ENCODE data around the gene PRRG2. TPM values are rescaled to one million over a fixed set of nuclear protein-coding genes. Genes with fewer than 3 reads are reported as not detected.

Gene PRRG2
- total RNA-seq, 4 donors from 2014 or later, result 13.8 to 21.2 (median 16.7) TPM

DNA sequence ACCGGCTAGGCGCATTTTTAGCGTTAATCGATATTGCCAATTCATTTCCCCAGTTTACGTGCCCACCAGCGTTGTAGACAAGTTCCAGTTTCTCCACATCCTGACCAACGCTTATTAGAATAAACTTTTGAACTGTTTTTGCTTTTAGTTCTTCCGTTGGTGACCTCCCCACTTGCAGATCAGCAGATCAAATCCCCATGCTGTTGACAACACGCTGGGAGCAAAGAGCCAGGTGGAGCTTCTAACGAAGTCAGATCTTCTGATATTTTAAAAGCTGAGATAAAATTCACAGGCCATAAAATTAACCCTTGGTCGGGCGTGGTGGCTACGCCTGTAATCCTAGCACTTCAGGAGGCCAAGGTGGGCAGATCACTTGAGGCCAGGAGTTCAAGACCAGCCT lies 32.1 kb upstream of the PRRG2 start:
- Histone ChIP-seq H3K36me3 (no peaks in the 10 kb centered on the region), H3K4me3 (no peak overlapping the region), H3K27ac (no peak overlapping the region), H3K27me3 (no peaks in the 10 kb centered on the region), H3K9me3 (no peaks in the 10 kb centered on the region), H3K4me1 (peaks cover 16% of the 10 kb centered on the region)
- no peak for TF ChIP-seq POLR2A (IDR thresholded peaks at IDR 0.05)
- no peak for TF ChIP-seq POLR2AphosphoS5 (IDR thresholded peaks at IDR 0.05)
- TF ChIP-seq, protein P1, sequence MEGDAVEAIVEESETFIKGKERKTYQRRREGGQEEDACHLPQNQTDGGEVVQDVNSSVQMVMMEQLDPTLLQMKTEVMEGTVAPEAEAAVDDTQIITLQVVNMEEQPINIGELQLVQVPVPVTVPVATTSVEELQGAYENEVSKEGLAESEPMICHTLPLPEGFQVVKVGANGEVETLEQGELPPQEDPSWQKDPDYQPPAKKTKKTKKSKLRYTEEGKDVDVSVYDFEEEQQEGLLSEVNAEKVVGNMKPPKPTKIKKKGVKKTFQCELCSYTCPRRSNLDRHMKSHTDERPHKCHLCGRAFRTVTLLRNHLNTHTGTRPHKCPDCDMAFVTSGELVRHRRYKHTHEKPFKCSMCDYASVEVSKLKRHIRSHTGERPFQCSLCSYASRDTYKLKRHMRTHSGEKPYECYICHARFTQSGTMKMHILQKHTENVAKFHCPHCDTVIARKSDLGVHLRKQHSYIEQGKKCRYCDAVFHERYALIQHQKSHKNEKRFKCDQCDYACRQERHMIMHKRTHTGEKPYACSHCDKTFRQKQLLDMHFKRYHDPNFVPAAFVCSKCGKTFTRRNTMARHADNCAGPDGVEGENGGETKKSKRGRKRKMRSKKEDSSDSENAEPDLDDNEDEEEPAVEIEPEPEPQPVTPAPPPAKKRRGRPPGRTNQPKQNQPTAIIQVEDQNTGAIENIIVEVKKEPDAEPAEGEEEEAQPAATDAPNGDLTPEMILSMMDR (IDR thresholded peaks at IDR 0.05), result no peak
- no peak for TF ChIP-seq EP300 (IDR thresholded peaks at IDR 0.05)
- no peak for DNase-seq (ENCODE audit: low spot score in 2 of 2)
- 83% methylated on average over 13 of the region's 13 CpGs for WGBS

DNA sequence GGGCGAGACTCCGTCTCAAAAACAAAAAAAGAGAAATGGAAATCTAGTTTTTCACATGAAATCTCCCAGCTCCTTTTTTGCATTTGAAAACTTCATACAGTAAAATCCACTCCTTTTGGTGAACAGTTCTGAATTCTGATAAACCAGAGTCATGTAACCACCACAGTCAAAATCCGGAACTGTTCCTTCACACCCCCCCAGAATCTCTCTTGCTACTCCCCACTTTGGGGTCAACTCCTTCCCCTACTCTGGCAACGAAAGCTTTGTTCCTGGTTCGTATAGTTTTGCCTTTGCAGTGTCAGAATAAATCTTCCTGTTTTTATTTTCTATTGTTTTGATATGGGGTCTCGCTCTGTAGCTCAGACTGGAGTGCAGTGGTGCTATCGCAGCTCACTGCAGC lies 29.6 kb upstream of the PRRG2 start:
- peaks cover 19% of the 10 kb centered on the region for H3K36me3 ChIP-seq
- H3K27me3 ChIP-seq, result no peaks in the 10 kb centered on the region
- no peak overlapping the region for H3K4me3 ChIP-seq
- DNase-seq (ENCODE audit: low spot score in 2 of 2), result no peak
- WGBS, result 79% methylated on average over 7 of the region's 7 CpGs
- H3K27ac ChIP-seq, result no peak overlapping the region
- H3K9me3 ChIP-seq, result no peaks in the 10 kb centered on the region
- H3K4me1 ChIP-seq, result peaks cover 29% of the 10 kb centered on the region
- TF ChIP-seq EP300 (IDR thresholded peaks at IDR 0.05), result no peak
- TF ChIP-seq POLR2AphosphoS5 (IDR thresholded peaks at IDR 0.05), result no peak
- TF ChIP-seq, protein P1 (IDR thresholded peaks at IDR 0.05), result no peak
- TF ChIP-seq POLR2A (IDR thresholded peaks at IDR 0.05), result no peak

DNA sequence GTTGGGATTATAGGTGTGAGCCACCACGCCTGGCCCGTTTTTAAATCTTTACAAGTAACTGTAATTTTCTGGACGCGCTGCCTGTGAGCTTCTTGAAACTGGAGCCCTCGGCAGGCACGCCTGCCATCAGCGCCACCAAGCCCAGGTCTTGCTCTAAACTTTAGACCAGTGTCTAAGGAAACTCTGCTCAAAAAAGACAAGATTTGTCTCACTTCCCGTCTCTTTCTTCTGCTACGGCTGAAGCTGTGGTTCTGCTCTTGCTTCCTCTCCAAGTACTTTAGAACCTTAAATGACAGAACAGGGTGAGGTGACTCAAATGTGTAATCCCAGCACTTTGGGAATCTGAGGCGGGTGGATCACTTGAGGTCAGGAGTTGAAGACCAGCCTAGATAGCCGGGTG lies 28.4 kb upstream of the PRRG2 start:
- Histone ChIP-seq H3K4me3 (no peak overlapping the region), H3K36me3 (peaks cover 31% of the 10 kb centered on the region), H3K27ac (peak overlapping the region; percentile 19), H3K27me3 (no peaks in the 10 kb centered on the region), H3K9me3 (no peaks in the 10 kb centered on the region), H3K4me1 (peaks cover 20% of the 10 kb centered on the region)
- TF ChIP-seq POLR2AphosphoS5 (IDR thresholded peaks at IDR 0.05) (no peak), EP300 (IDR thresholded peaks at IDR 0.05) (no peak), POLR2A (IDR thresholded peaks at IDR 0.05) (no peak)
- TF ChIP-seq, protein P1 (IDR thresholded peaks at IDR 0.05), result no peak
- 85% methylated on average over 11 of the region's 11 CpGs for WGBS
- DNase-seq (ENCODE audit: low spot score in 2 of 2), result no peak

DNA sequence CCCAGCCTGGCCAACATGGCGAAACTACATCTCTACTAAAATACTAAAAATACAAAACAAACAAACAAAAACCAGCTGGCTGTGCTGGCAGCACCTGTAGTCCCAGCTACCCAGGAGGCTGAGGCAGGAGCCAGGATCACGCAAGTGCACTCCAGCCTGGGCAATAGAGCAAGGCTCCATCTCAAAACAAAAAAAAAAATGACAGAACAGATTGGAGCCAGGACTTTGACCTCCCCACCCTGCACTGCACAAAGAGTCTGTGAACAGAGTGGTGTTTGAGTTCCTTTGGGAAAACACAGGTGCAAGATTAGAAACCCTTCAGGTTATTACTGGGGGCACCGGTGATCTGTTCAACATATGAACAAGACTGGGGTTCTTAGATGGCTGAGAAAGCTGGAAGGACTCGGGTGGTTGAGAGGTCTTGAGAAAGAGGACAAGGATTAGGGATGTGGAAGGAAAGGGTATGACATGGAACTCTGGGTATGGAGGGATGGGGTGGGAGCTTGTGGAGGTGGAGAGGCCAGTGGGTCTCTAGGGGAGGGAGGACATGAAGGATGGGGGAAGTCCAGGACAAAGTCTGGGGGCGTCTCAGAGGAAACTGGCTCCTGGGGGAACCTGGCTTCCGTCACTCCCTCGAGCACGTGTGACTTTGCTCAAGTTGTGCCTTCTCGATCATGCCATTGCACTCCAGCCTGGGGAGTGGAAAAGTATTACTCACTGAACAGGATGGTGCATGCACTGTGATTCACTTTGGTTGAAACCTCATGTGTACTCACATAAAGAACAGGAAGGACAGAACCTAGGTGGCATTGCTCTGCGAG lies 27.5 kb upstream of the PRRG2 start:
- peaks cover 20% of the 10 kb centered on the region for H3K4me1 ChIP-seq

DNA sequence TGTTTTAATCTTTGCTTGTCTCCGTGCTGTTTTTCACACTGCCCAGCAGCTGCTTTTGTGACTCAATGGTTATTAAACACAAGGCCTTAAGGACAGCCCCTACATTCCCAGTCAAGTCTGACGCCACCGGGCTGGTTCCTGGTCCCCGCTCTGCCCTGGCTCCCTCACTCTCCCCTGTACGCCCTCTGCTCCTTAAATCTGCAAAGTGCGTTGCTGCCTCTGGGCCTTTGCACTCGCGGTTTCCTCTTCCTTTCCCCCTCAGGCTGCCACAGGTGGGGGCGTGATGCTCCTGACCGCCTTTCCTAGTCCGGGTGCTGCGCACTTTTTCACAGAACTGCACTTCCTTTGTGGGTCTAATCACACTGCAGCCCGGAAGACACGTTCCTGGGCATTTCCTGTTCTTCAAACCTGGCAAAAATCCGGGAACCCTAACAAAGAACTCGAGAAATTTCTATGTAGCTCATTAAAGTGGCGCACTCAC lies 26.4 kb upstream of the PRRG2 start:
- peaks cover 20% of the 10 kb centered on the region for H3K4me1 ChIP-seq
- no peak for DNase-seq (ENCODE audit: low spot score in 2 of 2)

More for the DNA sequence above, 27.5 kb upstream of the PRRG2 start:
- Histone ChIP-seq H3K27ac (peak overlapping the region; percentile 72), H3K27me3 (no peaks in the 10 kb centered on the region), H3K9me3 (no peaks in the 10 kb centered on the region), H3K36me3 (peaks cover 40% of the 10 kb centered on the region), H3K4me3 (no peak overlapping the region)
- no peak for TF ChIP-seq EP300 (IDR thresholded peaks at IDR 0.05)
- no peak for TF ChIP-seq POLR2AphosphoS5 (IDR thresholded peaks at IDR 0.05)
- no peak for DNase-seq (ENCODE audit: low spot score in 2 of 2)
- WGBS, result 54% methylated on average over 10 of the region's 10 CpGs

More for the DNA sequence above, 26.4 kb upstream of the PRRG2 start:
- WGBS, result 75% methylated on average over 17 of the region's 17 CpGs
- Histone ChIP-seq H3K27ac (peak overlapping the region; percentile 72), H3K4me3 (no peak overlapping the region), H3K9me3 (no peaks in the 10 kb centered on the region), H3K36me3 (peaks cover 51% of the 10 kb centered on the region), H3K27me3 (no peaks in the 10 kb centered on the region)
- TF ChIP-seq POLR2A (IDR thresholded peaks at IDR 0.05), result no peak
- TF ChIP-seq, protein P1 (IDR thresholded peaks at IDR 0.05), result no peak
- no peak for TF ChIP-seq EP300 (IDR thresholded peaks at IDR 0.05)
- TF ChIP-seq POLR2AphosphoS5 (IDR thresholded peaks at IDR 0.05), result no peak
